WTC11 (cell line): ENCODE measurements around the gene DLG1. TPM values are rescaled to one million over a fixed set of nuclear protein-coding genes. Genes with fewer than 3 reads are reported as not detected.

ENCODE experiments used
- ATAC-seq: fragments of 200-7000 bp; cut with Tn5 transposase; 2 replicates; pipeline ENCODE4 v1.10.0; 2021; ENCODE audit warnings: mild to moderate bottlenecking, moderate library complexity
- CTCF ChIA-PET: fragments of 300-600 bp; sonication (Branson Sonifier 250); formaldehyde crosslinking; loops from one replicate; lab custom pipeline; 2021; ENCODE audit warnings: antibody characterized with exemption; lab: Charles Lee
- POLR2A ChIA-PET: fragments of 350-600 bp; sonication (Branson Sonifier 250); formaldehyde crosslinking; loops from one replicate; lab custom pipeline; 2021; ENCODE audit warnings: antibody characterized with exemption; lab: Charles Lee
- DNase-seq: peaks from one replicate; pipeline ENCODE4 v3.0.0; 2021; ENCODE audit warnings: low spot score
- H3K27ac Mint-ChIP-seq: 2 replicates; pipeline ENCODE4 v1.8.0; 2021; ENCODE audit warnings: mixed read lengths
- H3K27me3 Mint-ChIP-seq: 2 replicates; pipeline ENCODE4 v1.8.0; 2021; ENCODE audit warnings: low read depth, mild to moderate bottlenecking, moderate library complexity, mixed read lengths
- H3K36me3 Mint-ChIP-seq: 2 replicates; pipeline ENCODE4 v1.8.0; 2021; ENCODE audit warnings: mixed read lengths
- H3K4me1 Mint-ChIP-seq: 2 replicates; pipeline ENCODE4 v1.8.0; 2022; ENCODE audit warnings: mixed read lengths
- H3K4me3 Mint-ChIP-seq: 2 replicates; pipeline ENCODE4 v1.8.0; 2021; ENCODE audit warnings: mild to moderate bottlenecking, moderate library complexity, mixed read lengths
- H3K9me3 Mint-ChIP-seq: 2 replicates; pipeline ENCODE4 v1.8.0; 2021; ENCODE audit warnings: mixed read lengths
- GTF2I ChIP-seq: fragments of 250-450 bp; sonication (Bioruptor Pico); conservative IDR thresholded peaks from 2 replicates; pipeline ENCODE4 v1.4.0; 2021; ENCODE audit warnings: mild to moderate bottlenecking
- KAT7 ChIP-seq: sonication (generic); formaldehyde crosslinking; IDR thresholded peaks from 2 replicates; pipeline ENCODE4 v1.8.1; 2023; ENCODE audit warnings: missing genetic modification reagents, mild to moderate bottlenecking, borderline replicate concordance
- MYBL2 ChIP-seq: sonication (generic); formaldehyde crosslinking; IDR thresholded peaks from 2 replicates; pipeline ENCODE4 v1.8.1; 2023; ENCODE audit warnings: mild to moderate bottlenecking, moderate library complexity, missing genetic modification reagents
- RELA ChIP-seq: sonication (generic); formaldehyde crosslinking; IDR thresholded peaks from 2 replicates; pipeline ENCODE4 v1.8.1; 2022; ENCODE audit warnings: missing genetic modification reagents, mild to moderate bottlenecking, borderline replicate concordance
- SMAD3 ChIP-seq: sonication (generic); formaldehyde crosslinking; IDR thresholded peaks from 2 replicates; pipeline ENCODE4 v1.8.0; 2022; ENCODE audit warnings: missing genetic modification reagents, mild to moderate bottlenecking, borderline replicate concordance
- ZNF121 ChIP-seq: sonication (generic); formaldehyde crosslinking; IDR thresholded peaks from 2 replicates; pipeline ENCODE4 v1.8.0; 2023; ENCODE audit warnings: missing genetic modification reagents
- total RNA-seq: library from RNA; stranded (reverse); gene quantifications from 3 replicates; pipeline ENCODE4 v1.2.3, GENCODE V29; 2021
- TF ChIP-seq, protein P1 (sequence below): sonication (generic); formaldehyde crosslinking; IDR thresholded peaks from 2 replicates; pipeline ENCODE4 v1.8.1; 2023; ENCODE audit warnings: mild to moderate bottlenecking, moderate library complexity, missing genetic modification reagents
- TF ChIP-seq, protein P2 (sequence below): fragments of 250-450 bp; sonication (Bioruptor Pico); IDR thresholded peaks from 2 replicates; pipeline ENCODE4 v1.9.0; 2021; ENCODE audit warnings: mild to moderate bottlenecking
- TF ChIP-seq, protein P3 (sequence below): sonication (generic); formaldehyde crosslinking; IDR thresholded peaks from 2 replicates; pipeline ENCODE4 v1.8.0; 2022; ENCODE audit warnings: mild to moderate bottlenecking, missing genetic modification reagents
- TF ChIP-seq, protein P4 (sequence below): sonication (generic); formaldehyde crosslinking; IDR thresholded peaks from 2 replicates; pipeline ENCODE4 v1.8.1; 2023; ENCODE audit warnings: mild to moderate bottlenecking, missing genetic modification reagents, borderline replicate concordance
- TF ChIP-seq, protein P5 (sequence below): sonication (generic); formaldehyde crosslinking; IDR thresholded peaks from 2 replicates; pipeline ENCODE4 v1.8.0; 2022; ENCODE audit warnings: missing genetic modification reagents
- TF ChIP-seq, protein P6 (sequence below): fragments of 250-450 bp; sonication (Bioruptor Pico); conservative IDR thresholded peaks from 2 replicates; pipeline ENCODE4 v1.9.0; 2021; ENCODE audit warnings: mild to moderate bottlenecking
- TF ChIP-seq, protein P7 (sequence below): fragments of 250-450 bp; sonication (Bioruptor Pico); IDR thresholded peaks from 2 replicates; pipeline ENCODE4 v2.1.2; 2022; ENCODE audit warnings: mild to moderate bottlenecking, moderate library complexity

The DLG1 gene
- total RNA-seq, 1 experiment from 2014 or later, result 81.1 TPM

DNA sequence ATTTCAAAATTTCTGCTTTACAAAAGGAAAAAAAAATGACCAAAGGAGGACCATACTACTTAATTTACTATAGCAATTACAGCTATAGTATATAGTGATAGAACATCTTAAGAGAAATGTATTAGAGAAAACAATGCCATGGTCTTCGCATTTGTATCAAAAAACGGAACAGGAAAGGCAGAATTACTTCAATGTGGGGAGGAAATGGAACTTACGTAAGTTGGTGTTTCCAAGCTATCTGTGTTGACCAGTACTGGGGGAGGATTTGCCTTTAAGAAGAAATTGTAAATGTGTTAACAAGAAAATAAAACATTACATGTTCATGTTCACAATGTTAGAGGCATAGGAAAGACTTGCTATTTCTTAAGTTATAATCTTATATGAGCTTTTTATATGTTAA lies 148.9 kb downstream of the DLG1 start (continued):
- TF ChIP-seq MYBL2 (CRISPR knock-in tag), result no peak
- TF ChIP-seq, protein P1, sequence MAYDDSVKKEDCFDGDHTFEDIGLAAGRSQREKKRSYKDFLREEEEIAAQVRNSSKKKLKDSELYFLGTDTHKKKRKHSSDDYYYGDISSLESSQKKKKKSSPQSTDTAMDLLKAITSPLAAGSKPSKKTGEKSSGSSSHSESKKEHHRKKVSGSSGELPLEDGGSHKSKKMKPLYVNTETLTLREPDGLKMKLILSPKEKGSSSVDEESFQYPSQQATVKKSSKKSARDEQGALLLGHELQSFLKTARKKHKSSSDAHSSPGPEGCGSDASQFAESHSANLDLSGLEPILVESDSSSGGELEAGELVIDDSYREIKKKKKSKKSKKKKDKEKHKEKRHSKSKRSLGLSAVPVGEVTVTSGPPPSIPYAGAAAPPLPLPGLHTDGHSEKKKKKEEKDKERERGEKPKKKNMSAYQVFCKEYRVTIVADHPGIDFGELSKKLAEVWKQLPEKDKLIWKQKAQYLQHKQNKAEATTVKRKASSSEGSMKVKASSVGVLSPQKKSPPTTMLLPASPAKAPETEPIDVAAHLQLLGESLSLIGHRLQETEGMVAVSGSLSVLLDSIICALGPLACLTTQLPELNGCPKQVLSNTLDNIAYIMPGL (CRISPR knock-in tag), result no peak
- TF ChIP-seq, protein P2, sequence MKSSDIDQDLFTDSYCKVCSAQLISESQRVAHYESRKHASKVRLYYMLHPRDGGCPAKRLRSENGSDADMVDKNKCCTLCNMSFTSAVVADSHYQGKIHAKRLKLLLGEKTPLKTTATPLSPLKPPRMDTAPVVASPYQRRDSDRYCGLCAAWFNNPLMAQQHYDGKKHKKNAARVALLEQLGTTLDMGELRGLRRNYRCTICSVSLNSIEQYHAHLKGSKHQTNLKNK, result no peak
- TF ChIP-seq, protein P3, sequence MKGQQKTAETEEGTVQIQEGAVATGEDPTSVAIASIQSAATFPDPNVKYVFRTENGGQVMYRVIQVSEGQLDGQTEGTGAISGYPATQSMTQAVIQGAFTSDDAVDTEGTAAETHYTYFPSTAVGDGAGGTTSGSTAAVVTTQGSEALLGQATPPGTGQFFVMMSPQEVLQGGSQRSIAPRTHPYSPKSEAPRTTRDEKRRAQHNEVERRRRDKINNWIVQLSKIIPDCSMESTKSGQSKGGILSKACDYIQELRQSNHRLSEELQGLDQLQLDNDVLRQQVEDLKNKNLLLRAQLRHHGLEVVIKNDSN (CRISPR knock-in tag), result no peak

DNA sequence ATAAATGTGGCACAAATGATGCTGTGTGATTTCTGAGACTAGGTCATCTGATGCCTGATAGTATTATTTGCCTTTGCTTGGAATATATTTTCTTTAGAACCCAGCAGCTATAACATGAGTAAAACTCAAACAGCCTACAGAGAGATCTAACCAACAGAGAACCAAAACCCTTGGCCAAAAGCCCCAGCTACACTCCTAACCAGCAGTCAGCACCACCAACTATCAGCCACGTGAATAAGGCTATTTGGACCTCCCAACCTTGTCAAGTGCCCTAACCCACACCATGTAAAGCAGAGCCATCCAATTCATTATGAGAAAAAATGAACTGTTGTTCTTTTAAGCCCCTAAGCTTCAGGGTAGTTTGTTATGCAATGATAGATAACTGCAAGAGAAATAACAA lies 154.2 kb downstream of the DLG1 start:
- ChIA-PET CTCF (no interaction called here), POLR2A (no interaction called here)
- ATAC-seq, result no peak
- Mint-ChIP-seq H3K36me3 (peaks cover 18% of the 10 kb centered on the region), H3K27me3 (no peaks in the 10 kb centered on the region), H3K27ac (peak overlapping the region; percentile 46; the same call in 1 of the 2 replicates), H3K4me1 (peaks cover 7% of the 10 kb centered on the region), H3K4me3 (no peak overlapping the region)
- TF ChIP-seq, protein P4, sequence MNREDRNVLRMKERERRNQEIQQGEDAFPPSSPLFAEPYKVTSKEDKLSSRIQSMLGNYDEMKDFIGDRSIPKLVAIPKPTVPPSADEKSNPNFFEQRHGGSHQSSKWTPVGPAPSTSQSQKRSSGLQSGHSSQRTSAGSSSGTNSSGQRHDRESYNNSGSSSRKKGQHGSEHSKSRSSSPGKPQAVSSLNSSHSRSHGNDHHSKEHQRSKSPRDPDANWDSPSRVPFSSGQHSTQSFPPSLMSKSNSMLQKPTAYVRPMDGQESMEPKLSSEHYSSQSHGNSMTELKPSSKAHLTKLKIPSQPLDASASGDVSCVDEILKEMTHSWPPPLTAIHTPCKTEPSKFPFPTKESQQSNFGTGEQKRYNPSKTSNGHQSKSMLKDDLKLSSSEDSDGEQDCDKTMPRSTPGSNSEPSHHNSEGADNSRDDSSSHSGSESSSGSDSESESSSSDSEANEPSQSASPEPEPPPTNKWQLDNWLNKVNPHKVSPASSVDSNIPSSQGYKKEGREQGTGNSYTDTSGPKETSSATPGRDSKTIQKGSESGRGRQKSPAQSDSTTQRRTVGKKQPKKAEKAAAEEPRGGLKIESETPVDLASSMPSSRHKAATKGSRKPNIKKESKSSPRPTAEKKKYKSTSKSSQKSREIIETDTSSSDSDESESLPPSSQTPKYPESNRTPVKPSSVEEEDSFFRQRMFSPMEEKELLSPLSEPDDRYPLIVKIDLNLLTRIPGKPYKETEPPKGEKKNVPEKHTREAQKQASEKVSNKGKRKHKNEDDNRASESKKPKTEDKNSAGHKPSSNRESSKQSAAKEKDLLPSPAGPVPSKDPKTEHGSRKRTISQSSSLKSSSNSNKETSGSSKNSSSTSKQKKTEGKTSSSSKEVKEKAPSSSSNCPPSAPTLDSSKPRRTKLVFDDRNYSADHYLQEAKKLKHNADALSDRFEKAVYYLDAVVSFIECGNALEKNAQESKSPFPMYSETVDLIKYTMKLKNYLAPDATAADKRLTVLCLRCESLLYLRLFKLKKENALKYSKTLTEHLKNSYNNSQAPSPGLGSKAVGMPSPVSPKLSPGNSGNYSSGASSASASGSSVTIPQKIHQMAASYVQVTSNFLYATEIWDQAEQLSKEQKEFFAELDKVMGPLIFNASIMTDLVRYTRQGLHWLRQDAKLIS (CRISPR knock-in tag), result no peak
- no peak for TF ChIP-seq GTF2I (CRISPR knock-in tag)
- TF ChIP-seq, protein P5, sequence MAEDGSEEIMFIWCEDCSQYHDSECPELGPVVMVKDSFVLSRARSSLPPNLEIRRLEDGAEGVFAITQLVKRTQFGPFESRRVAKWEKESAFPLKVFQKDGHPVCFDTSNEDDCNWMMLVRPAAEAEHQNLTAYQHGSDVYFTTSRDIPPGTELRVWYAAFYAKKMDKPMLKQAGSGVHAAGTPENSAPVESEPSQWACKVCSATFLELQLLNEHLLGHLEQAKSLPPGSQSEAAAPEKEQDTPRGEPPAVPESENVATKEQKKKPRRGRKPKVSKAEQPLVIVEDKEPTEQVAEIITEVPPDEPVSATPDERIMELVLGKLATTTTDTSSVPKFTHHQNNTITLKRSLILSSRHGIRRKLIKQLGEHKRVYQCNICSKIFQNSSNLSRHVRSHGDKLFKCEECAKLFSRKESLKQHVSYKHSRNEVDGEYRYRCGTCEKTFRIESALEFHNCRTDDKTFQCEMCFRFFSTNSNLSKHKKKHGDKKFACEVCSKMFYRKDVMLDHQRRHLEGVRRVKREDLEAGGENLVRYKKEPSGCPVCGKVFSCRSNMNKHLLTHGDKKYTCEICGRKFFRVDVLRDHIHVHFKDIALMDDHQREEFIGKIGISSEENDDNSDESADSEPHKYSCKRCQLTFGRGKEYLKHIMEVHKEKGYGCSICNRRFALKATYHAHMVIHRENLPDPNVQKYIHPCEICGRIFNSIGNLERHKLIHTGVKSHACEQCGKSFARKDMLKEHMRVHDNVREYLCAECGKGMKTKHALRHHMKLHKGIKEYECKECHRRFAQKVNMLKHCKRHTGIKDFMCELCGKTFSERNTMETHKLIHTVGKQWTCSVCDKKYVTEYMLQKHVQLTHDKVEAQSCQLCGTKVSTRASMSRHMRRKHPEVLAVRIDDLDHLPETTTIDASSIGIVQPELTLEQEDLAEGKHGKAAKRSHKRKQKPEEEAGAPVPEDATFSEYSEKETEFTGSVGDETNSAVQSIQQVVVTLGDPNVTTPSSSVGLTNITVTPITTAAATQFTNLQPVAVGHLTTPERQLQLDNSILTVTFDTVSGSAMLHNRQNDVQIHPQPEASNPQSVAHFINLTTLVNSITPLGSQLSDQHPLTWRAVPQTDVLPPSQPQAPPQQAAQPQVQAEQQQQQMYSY (CRISPR knock-in tag), result no peak
- TF ChIP-seq, protein P6, sequence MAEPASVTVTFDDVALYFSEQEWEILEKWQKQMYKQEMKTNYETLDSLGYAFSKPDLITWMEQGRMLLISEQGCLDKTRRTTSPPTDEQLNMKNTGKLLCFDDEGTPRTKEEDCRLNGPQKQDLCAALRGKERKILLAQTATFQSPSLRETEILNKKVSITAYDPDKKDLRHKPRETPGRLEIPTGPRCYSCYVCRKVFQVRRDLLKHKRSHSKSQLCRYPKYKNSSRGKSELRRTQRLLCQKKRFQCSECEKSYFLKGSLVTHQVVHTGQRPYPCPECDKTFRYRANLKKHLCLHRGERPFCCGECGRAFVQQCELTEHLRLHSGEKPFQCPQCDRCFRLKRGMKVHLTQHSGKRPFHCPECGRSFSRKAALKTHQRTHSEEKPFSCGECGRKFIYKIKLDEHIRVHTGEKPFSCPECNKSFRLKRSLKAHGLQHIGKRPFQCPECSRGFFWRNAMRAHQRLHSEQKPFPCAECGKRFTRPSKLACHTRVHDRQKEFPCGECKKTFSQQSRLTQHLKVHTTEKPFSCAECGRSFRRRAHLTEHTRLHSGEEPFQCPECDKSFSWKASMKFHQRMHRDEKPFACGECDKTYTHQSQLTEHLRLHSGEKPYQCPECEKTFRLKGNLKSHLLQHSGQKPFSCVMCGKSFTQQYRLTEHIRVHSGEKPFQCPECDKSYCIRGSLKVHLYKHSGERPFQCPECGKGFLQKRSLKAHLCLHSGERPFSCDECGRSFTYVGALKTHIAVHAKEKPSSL (CRISPR knock-in tag), result no peak
- no peak for TF ChIP-seq RELA (CRISPR knock-in tag)
- no peak for TF ChIP-seq ZNF121 (CRISPR knock-in tag)
- TF ChIP-seq KAT7, result no peak
- no peak for TF ChIP-seq SMAD3 (CRISPR knock-in tag)
- TF ChIP-seq, protein P7, sequence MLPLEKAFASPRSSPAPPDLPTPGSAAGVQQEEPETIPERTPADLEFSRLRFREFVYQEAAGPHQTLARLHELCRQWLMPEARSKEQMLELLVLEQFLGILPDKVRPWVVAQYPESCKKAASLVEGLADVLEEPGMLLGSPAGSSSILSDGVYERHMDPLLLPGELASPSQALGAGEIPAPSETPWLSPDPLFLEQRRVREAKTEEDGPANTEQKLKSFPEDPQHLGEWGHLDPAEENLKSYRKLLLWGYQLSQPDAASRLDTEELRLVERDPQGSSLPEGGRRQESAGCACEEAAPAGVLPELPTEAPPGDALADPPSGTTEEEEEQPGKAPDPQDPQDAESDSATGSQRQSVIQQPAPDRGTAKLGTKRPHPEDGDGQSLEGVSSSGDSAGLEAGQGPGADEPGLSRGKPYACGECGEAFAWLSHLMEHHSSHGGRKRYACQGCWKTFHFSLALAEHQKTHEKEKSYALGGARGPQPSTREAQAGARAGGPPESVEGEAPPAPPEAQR (CRISPR knock-in tag), result no peak
- TF ChIP-seq, all 79 proteins: peak for 0
- no peak for DNase-seq
- H3K9me3 Mint-ChIP-seq, result peaks cover 10% of the 10 kb centered on the region
